ENCODE measurements around the gene ASGR2.

ASGR2 gene

DNA sequence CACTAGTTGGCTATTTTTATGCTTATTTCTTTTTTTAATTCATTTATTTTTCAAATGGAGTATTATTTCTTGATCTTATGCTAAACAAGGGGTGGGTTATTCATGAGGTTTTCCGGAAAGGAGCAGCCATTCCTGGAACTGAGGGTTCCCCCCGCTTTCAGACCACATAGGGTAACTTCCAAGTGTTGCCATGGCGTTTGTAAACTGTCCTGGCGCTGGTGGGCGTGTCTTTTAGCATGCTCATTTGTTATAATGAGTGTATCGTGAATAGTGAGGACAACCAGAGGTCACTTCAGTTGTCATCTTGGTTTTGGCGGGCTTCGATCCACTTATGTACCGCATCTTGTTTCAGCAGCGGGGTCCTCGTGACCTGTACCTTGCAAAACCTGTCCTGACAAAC lies 29.6 kb upstream of the ASGR2 start:
- no peaks in the 10 kb centered on the region for H3K36me3 ChIP-seq
- no peak overlapping the region for H3K27ac ChIP-seq
- H3K4me3 ChIP-seq (ENCODE audit: low read depth, low read length) = no peak overlapping the region
- TF ChIP-seq, protein P1, sequence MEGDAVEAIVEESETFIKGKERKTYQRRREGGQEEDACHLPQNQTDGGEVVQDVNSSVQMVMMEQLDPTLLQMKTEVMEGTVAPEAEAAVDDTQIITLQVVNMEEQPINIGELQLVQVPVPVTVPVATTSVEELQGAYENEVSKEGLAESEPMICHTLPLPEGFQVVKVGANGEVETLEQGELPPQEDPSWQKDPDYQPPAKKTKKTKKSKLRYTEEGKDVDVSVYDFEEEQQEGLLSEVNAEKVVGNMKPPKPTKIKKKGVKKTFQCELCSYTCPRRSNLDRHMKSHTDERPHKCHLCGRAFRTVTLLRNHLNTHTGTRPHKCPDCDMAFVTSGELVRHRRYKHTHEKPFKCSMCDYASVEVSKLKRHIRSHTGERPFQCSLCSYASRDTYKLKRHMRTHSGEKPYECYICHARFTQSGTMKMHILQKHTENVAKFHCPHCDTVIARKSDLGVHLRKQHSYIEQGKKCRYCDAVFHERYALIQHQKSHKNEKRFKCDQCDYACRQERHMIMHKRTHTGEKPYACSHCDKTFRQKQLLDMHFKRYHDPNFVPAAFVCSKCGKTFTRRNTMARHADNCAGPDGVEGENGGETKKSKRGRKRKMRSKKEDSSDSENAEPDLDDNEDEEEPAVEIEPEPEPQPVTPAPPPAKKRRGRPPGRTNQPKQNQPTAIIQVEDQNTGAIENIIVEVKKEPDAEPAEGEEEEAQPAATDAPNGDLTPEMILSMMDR (IDR thresholded peaks at IDR 0.05; ENCODE audit: low read depth, low read length) = no peak
- H3K27me3 ChIP-seq (ENCODE audit: insufficient read depth, low read depth, severe bottlenecking) = no peaks in the 10 kb centered on the region
- no peak for DNase-seq
- no peaks in the 10 kb centered on the region for H3K9me3 ChIP-seq (ENCODE audit: severe bottlenecking)

DNA sequence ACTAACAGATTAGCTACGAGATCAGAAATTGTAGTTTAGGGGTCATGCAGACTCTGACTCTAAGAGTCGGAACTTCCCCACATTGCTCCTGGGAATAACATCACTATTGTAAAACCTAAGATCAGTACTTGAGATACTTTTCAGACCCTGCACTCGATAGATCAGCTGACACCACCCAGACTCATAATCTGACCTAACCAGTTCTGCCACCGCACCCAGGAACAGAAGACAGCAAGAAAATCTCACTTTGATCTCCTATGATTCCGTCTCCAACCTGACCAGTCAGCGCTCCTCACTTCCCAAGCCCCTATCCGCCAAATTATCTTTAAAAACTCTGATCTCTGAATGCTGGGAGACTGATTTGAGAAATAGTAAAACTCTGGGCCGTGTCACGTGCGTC lies 27.2 kb upstream of the ASGR2 start:
- no peaks in the 10 kb centered on the region for H3K9me3 ChIP-seq (ENCODE audit: severe bottlenecking)
- no peak overlapping the region for H3K4me3 ChIP-seq (ENCODE audit: low read depth, low read length)
- no peak overlapping the region for H3K27ac ChIP-seq
- TF ChIP-seq, protein P1 (IDR thresholded peaks at IDR 0.05; ENCODE audit: low read depth, low read length) = no peak
- DNase-seq = no peak
- H3K27me3 ChIP-seq (ENCODE audit: insufficient read depth, low read depth, severe bottlenecking) = no peaks in the 10 kb centered on the region
- no peaks in the 10 kb centered on the region for H3K36me3 ChIP-seq

- TF ChIP-seq, protein P1 (IDR thresholded peaks at IDR 0.05; ENCODE audit: low read depth, low read length) = no peak
- no peaks in the 10 kb centered on the region for H3K36me3 ChIP-seq
- H3K27ac ChIP-seq = no peak overlapping the region
- H3K9me3 ChIP-seq (ENCODE audit: severe bottlenecking) = no peaks in the 10 kb centered on the region
- H3K27me3 ChIP-seq (ENCODE audit: insufficient read depth, low read depth, severe bottlenecking) = no peaks in the 10 kb centered on the region
- H3K4me3 ChIP-seq (ENCODE audit: low read depth, low read length) = no peak overlapping the region
- DNase-seq = peak; percentile 18
Observed at GRCh38 chr17:7139400-7139799, 24.8 kb upstream of the ASGR2 start.

DNA sequence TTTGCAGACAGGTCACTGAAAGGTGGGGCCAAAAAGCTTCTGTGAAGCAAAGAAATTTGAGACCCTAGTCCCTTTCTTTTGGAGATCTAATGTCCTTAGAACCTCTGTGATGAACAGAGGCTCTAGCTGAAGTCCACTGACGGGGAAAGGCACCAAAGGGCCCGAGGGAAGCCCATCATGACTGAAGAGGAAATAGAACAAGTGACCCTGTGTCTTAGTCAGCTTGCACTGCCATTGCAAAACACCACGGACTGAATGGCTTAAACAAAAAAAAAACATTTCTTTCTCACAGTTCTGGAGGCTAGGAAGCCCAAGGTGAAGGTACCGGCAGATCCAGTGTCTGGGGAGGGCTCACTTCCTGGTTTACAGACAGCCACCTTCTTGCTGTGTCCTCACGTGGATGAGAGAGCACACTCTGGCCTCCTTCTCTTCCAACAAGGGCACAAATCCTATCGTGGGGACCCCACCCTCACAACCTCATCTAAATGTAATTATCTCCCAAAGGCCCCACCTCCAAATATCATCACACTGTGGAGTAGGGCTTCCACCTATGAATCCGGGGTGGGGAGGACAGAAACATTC lies 24.3 kb upstream of the ASGR2 start:
- H3K27me3 ChIP-seq (ENCODE audit: insufficient read depth, low read depth, severe bottlenecking) = no peaks in the 10 kb centered on the region
- no peak for DNase-seq
- no peak overlapping the region for H3K27ac ChIP-seq
- TF ChIP-seq, protein P1 (IDR thresholded peaks at IDR 0.05; ENCODE audit: low read depth, low read length) = no peak
- H3K9me3 ChIP-seq (ENCODE audit: severe bottlenecking) = no peaks in the 10 kb centered on the region
- no peak overlapping the region for H3K4me3 ChIP-seq (ENCODE audit: low read depth, low read length)
- H3K36me3 ChIP-seq = no peaks in the 10 kb centered on the region

GRCh38 chr17:7137171-7137943 lies 22.7 kb upstream of the ASGR2 start:
- DNase-seq = no peak
- H3K27ac ChIP-seq = no peak overlapping the region
- no peaks in the 10 kb centered on the region for H3K9me3 ChIP-seq (ENCODE audit: severe bottlenecking)
- TF ChIP-seq, protein P1 (IDR thresholded peaks at IDR 0.05; ENCODE audit: low read depth, low read length) = no peak
- H3K36me3 ChIP-seq = no peaks in the 10 kb centered on the region
- H3K4me3 ChIP-seq (ENCODE audit: low read depth, low read length) = no peak overlapping the region
- no peaks in the 10 kb centered on the region for H3K27me3 ChIP-seq (ENCODE audit: insufficient read depth, low read depth, severe bottlenecking)

Data from WERI-Rb-1 (cell line).